Esophagus mucosa (tissue), 1 donor: Measurements from ENCODE around the gene GAS5. TPM values are rescaled to one million over a fixed set of nuclear protein-coding genes. Genes with fewer than 3 reads are reported as not detected.
"Not testable (repeated sequence)": the region's sequence is repeated elsewhere in the genome, so short reads cannot be mapped to it uniquely, and the experiment has no call there.

Source experiments
- ATAC-seq: fragments of 200-7000 bp; cut with Tn5 transposase; one replicate; pipeline ENCODE4 v1.9.1; 2020
- total RNA-seq: library from RNA; stranded (reverse); gene quantifications from one replicate; pipeline ENCODE4 v1.2.4, GENCODE V29; 2023
- donor health status: DM: yes; HTN: yes; CAD: no.

Gene GAS5
- 347 TPM for total RNA-seq

DNA sequence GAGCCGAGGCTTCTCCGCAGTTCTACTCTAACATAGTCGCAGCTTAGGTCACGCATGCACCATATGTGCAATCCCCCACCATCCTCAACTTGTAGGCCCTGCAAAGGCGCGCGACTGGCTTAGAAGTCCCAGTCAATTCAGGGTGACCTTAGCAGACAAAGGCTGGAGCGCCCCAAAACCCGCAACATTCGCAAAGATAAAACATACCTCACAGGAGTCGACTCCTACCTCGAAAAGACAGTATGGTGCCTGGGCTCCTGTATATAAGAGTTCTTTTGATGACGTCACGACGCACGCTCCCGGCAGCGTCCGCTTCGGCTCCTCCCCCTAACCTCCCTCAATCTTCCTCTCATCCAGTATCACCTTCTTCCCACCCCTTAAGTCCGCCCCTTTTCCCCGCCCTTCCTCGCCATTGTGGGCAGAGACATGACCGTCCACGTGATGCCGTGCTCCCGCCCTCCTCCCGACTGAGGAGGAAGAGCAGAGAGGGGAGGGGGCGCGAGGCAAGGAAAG lies at the start of gene GAS5:
GAS5 (minus strand) TSS at position 237 of the 513 bp plus-strand sequence.
- peak; percentile 94 for ATAC-seq

DNA sequence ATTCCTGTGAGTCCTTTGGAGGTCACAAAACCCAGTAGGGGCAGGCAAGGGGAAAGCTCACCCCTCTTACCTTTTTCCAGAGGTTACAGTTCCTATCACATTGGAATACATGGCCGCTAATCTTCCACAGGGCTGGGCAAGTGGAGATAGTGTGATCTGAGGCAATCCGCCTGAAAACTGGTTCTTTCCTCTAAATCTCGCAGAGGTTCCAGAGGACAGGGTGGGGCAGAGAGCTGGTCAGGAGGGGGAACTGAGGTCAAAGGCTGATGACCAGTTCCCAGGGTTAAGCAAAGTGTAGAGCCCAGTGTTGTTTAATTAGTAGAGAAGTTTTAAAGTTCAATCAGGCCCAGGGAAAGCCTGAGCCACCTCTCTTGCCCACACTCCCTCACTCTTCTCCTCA lies 49.4 kb upstream of the GAS5 start, which contains the start of gene SERPINC1:
SERPINC1 (minus strand) TSS at position 179 of the 400 bp plus-strand sequence; CDS start at position 111, 68 bp downstream.
- ATAC-seq, result no peak

DNA sequence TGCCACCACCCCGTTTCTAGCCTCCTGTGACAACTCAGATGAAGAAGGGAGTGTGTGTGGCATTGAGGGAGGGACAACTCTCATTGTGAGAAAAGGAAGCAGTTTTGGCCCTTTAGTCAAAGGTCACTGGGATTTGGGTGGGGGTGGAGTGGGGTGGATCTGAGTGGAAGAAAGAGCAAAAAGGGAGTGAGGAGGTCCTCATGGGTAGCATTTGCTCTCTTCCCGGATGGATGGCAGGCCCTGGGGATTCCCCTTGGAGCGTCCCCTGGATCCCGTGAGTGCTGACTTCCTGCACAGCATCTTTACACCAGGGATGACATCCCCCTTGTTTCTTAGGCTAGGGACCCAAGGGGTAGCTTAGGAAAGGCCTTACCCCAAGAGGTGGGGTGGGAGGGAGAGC lies 48.9 kb upstream of the GAS5 start:
- ATAC-seq, result no peak

DNA sequence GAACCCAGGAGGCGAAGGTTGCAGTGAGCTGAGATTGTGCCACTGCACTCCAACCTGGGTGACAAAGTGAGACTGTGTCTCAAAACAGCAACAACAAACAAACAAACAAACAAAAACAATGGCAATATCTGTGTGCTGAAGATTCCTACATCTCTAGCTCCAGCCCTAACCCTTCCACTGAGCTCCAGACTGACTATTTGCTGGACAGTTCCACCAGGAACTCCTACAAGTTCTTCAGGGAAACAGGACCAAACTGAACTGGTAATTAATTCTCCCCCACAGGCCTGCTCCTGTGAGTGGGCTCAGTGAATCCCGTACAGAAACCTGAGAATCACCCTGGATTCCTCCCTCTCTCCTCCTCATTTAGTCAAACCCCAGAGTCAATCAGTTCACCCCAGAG lies 47.8 kb upstream of the GAS5 start:
- ATAC-seq, result no peak

DNA sequence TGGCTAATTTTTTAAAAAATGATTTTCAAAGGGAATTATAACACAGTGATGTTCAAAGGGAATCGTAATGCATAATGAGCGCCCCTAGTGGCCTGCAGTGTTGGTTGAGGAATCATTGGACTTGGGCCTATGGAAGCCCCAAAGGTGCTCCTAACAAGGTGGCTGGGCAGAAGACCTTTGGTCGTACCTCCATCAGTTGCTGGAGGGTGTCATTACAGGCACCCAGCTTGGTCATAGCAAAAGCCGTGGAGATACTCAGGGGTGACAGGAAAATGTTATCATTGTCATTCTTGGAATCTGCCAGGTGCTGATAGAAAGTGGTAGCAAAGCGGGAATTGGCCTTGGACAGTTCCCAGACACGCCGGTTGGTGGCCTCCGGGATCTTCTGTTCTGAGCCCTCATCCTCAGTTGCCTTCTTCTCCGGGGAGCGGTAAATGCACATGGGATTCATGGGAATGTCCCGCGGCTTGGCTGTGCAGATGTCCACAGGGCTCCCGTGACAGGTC lies 46.6 kb upstream of the GAS5 start:
- no peak for ATAC-seq

DNA sequence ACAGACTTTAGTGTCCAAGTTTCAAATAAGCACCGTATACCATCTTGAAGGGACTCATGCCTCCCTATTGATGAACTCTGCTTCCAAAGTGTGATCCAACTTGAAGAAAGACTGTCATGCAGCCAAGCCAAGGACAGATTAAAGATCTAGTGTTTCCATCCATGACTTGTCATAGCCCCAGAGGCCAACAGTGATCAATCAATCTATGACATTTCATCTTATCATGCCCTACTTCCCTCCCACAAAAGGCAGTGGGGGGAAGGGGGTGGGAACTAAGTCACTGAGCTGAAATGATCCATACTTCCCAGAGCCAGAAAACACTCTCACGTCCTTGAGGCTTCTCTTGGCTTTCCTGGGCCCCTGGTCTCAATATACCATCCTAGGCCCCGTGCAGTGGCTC lies 45.3 kb upstream of the GAS5 start:
- ATAC-seq, result no peak

DNA sequence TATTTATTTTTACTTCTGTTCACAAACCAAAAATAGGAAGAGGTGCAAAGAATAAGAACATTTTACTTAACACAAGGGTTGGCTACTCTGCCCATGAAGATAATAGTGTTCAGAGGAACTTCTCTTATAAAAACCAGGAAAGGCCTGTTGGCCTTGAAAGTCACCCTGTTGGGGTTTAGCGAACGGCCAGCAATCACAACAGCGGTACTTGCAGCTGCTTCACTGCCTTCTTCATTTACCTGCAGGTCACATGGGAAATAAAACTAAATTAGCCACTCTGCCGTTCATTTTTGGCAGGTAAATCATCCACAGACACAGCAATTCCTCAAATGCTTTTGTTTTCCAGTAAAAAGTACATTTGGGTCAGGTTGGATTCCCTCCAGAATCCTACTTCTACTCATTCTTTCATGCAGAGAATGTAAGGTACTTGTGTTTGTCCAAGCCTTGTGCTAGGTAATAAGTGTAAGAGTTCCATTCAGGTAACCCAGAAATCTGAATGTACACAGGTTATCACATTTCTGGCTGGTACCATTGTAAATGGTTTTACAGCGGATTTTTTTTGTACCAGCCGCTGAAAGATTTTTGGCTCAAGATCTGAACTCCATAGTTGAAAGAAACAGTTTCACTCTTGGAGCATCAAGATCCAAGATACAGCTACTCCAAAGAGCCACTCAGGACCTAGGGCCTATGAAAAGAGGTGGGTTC lies 36.2 kb upstream of the GAS5 start:
- no peak for ATAC-seq

DNA sequence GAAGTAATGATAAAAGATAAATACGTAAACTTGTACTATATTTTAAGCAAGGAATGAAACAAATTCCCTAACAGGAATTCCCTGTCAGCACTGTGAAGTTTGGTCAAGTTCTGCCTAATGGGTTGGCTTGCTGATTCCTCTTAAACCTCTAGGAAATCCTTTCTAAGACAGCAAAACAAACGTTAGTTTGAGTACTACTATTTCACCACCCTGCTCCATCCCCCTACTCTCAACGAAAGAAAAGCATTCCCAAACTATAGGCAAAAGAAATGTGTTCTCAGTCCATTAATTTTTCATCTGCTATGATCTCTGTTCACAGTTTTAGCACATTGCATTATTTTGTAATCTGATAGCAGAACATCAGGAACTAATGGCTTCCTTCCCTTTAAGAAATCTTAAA lies 33.2 kb upstream of the GAS5 start:
- ATAC-seq, result no peak

DNA sequence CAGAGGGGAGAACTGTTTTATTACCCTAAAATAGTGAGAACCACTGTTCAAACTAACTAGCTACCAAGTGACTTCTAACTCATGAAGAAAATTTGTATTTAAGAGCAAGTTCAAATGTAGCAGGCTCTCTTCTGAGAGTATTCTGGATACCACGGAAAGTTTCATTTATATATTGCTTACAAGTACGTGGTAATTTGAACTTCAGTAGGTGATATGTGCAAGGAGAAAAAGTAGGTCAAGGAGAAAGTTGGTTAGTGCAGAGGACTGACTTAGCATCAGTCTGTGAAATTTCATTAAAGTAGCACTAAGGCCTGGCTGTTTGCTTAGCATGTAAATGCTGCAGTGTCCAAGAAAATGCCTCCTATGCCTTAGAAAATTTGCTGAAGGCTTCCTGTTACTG lies 32.6 kb upstream of the GAS5 start:
- no peak for ATAC-seq

DNA sequence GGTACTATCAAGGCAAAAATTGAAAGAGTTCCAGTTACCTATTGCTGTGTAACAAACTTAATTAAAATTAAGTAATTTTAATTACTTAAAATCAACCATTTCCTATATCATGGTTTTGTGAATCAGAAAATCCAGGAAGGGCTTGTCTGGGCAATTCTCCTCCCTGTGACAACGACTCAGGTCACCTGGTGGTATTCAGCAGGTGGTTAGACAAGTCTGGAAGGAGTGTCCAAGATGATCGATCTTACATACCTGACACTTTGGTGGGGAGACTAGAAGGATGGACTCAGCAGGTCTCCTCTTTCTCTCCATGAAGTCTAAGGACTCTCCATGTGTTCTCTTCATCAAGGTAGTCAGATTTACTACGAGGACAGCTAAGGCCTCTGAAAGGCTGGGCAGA lies 26.4 kb upstream of the GAS5 start:
- ATAC-seq, result peak; percentile 60

DNA sequence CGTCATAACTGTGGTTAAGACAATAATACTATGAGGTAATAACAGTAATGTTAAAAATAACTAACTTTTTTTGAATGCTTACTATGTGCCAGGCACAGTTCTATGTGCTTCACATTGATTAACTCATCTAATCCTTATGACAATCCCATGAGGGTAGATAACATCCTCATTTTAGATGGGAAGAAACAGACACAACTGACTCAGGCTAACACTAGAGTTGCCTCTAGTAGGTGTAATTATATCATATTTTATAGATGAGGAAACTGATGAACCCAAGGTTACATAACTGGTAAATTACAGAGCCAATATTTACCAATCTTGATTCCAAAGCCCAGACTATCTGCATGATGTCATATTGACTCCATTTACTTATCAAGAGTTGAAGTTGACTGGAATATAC lies 25.8 kb upstream of the GAS5 start:
- no peak for ATAC-seq

DNA sequence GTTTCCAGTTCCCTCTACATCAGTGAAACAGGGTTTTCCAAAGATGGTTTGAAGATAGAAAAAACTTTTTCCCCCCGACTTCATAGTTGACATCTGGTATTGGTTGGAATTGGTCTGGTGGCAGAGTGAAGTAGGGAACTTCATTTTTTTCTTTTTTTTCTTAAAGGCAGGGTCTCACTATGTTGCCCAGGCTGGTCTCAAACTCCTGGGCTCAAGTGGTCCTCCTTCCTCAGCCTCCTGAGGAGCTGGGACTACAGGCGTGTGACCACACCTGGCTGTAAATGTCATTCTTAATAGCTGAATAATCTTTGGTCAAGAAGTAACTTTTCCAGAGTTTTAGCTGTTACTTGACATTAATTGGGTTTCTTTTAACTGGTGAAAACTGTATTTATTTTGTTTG lies 22.1 kb upstream of the GAS5 start:
- ATAC-seq, result no peak

DNA sequence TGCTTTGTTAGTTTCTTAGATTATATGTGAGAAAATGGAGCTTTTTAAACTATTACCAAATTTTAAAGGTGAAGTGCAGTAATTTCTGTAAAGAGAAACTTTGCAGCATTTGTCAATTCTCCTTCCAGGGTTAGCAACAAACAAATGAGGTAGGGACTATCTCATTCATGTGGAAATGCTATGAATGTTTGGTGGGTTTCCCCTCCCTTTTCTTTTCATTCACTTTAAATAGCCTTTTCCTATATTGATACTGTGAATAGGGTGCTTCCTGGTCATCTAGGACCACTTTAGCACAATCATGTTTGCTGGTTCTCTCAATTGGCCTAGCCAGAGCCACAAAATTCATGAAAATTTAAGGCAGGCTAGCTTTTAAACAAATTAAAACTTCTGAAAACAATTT lies 21.0 kb upstream of the GAS5 start:
- ATAC-seq, result no peak

DNA sequence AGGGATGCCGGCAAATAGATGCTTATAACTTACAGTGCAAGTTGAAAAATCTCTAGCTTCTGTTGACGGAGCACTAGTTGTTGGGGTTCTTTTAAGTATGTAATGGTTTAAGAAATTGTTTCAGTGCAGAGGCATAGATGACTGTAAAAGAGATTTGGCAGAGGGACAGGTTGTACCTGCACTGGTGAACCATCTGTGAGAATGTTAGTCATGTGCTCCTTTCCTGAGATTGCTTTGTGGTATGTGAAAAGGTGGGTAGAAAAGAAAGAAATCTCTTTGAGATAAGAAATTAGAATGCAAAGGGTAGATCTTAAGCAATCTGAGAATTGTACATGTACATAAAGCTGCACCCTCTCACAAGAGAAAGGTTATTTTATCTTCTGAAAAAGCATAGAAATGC lies 19.8 kb upstream of the GAS5 start:
- no peak for ATAC-seq

DNA sequence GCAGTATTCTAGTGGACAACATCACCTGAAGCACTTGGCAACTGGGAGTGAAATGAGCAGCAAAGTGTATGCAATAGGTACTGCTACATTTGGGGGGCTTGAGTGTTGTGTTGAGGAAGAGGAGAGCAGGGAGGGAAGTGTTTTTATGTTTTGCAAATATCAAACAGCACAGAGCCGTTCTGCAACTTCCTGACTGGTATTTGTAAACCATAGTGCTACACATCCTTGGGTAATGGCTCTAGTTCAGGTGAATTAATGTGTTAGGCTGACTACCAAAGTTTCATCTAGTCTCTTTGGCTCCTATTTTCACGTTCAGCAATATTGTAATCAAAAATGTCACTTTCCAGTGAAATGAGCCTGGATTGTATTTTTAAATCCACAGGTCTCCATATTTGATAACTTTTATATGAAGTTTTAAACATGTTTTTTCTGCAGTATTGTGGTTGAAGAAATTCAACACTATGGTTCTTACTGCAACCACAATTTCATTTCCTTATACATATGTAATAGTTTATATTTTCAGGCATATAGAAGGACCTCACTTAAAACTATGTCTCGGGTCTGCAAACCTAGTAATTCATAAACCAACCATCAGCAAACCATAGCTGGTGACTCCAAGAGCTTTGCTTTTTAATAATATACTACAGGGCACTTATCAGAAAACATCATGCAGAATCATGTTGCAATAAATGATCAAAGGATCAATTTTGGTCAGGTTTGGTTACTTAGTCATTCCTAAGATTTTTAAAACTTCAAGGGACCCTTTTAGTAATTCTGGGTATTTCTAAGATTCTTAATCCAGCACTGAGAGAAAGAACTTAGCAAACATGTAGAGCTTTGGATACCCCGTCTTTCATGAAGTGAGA lies 19.2 kb upstream of the GAS5 start:
- ATAC-seq, result no peak

DNA sequence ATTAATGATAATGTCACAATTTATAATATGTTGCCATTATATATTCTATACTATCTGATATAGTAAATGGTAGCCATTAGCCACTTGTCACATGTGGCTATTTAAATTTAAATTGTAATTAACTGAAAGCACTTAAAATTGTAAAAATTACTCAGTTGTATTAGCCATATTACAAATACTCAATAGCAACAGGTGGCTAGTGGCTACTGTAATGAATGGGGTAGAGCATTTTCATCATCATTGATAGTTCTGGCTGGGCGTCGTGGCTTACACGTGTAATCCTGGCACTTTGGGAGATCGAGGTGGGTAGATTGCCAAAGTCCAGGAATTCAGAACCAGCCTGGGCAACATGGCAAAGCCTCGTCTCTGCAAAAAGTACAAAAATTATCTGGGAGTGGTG lies 16.9 kb upstream of the GAS5 start:
- no peak for ATAC-seq

DNA sequence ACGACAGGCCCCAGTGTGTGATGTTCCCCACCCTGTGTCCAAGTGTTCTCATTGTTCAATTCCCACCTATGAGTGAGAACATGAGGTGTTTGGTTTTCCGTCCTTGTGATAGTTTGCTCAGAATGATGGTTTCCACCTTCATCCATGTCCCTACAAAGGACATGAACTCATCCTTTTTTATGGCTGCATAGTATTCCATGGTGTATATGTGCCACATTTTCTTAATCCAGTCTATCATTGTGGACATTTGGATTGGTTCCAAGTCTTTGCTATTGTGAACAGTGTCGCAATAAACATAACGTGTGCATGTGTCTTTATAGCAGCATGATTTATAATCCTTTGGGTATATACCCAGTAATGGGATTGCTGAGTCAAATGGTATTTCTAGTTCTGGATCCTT lies 13.3 kb upstream of the GAS5 start:
- ATAC-seq, result not testable (repeated sequence)

DNA sequence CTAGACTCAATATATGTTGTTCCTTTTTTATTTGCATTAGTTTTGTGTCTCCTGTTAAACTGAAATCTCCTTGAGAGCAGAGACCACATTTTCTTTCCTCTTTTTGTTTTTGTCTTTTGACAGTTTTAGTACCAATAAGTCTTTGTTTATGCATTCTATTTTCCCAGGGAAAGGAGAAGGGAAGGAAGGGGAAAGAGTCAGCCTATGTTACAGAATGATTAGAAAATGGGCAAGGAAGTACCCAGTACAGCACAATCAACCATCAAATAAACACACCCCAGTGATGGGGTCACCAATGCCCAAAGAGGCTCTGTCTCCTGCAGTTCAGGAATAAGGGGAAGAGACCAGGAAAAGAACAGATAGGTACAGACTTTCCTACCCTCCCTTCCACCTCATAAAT lies 10.5 kb upstream of the GAS5 start:
- no peak for ATAC-seq

DNA sequence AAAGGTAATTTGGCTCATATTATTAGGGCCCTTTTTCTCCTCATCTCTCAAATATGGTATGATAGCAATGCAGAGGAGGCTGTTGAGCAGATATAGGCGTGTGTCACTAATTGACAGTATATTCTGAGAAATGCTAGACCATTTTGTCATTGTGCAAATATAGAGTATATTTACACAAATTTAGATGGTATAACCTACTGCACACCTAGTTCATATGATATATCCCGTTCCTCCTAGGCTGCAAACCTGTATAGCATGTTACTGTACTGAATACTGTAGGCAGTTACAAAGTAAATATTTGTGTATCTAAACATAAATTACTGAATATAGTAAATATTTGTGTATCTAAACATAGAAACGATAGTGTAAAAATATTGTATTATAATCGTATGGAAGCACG lies 8.9 kb upstream of the GAS5 start:
- no peak for ATAC-seq

DNA sequence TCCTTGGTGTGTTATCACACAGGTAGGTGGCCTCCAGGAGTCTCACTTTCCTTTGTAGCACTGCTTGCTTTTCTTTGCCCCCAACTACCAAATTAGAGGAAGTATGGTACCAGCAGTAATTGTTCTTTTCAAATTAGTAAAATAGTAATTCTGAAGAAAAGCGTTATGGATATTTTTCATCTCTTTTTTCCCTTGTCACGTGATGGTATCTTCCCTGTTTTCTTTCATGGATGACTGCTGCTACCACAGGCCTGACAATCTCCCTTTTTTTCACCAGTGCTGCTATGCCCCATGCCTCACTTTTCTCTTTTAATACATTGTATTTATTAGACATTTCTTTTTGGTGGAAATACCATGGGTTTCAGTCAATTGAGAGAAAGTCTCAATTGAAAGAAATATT lies 3.7 kb upstream of the GAS5 start:
- ATAC-seq, result no peak

DNA sequence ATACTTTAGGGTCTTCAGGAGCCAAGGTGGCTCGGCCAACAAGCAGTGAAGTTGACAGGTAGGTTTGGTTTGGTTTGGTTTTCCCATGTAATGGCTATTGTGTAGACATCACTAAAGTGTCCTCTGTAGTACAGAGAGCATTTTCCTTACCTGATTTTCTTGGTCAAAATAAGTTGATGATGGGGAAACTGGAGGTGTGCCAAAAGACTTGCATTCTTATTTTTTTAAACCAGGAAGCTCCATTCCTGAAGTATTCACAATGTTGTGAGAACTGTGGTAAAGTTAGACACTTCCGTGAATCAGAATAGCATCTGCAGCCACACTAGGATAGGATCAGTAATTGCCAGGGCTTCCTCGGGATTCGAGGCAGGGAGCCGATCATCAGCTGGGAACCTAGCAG lies 3.3 kb upstream of the GAS5 start:
- no peak for ATAC-seq

DNA sequence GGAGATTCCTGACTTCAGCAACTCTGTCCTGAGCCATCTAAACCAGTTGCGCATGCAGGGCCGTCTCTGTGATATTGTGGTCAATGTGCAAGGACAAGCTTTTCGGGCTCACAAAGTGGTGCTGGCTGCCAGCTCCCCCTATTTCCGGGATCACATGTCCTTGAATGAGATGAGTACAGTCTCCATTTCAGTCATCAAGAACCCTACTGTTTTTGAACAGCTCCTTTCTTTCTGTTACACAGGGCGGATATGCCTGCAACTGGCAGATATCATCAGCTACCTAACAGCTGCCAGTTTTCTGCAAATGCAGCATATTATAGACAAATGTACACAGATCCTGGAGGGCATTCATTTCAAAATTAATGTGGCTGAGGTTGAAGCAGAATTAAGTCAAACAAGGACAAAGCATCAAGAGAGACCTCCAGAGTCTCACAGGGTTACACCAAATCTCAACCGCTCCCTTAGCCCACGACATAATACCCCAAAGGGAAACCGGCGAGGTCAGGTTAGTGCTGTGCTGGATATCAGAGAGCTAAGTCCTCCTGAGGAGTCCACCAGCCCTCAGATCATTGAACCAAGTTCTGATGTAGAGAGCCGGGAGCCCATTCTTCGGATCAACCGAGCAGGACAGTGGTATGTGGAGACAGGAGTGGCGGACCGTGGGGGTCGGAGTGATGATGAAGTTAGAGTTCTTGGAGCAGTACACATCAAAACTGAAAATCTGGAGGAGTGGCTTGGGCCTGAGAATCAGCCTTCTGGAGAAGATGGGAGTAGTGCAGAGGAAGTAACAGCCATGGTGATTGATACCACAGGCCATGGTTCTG lies 2.7 kb upstream of the GAS5 start:
- ATAC-seq, result no peak

DNA sequence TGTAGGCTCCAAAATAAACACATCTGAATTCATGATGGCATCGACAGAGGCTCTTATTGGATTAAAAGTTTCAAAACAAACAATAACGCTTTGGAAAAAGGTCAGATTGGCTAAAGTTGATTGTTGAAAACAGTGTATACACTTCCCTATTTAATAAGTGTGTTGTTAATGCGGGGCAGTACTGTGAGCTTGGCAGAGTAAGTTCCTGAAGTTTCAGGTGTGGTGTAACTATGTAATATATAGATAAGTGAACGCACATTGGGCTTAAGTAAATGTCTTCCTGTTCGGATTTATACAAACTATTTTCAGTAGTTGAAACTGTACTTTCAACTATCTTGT lies 1.2 kb upstream of the GAS5 start:
- ATAC-seq, result no peak
